HCT116 (cell line): ENCODE data around the gene RNF169. TPM values are rescaled to one million over a fixed set of nuclear protein-coding genes. Genes with fewer than 3 reads are reported as not detected.

Experiments used
- ATAC-seq: fragments of 200-7000 bp; cut with Tn5 transposase; 2 replicates; pipeline ENCODE4 v1.9.1; 2020; ENCODE audit warnings: mild to moderate bottlenecking, moderate library complexity
- BruUV-seq: library from RNA; stranded (reverse); fragments of 400-500 nt; replicated peaks from 2 replicates; lab custom pipeline; 2021; lab: Mats Ljungman, UMichigan
- CTCF ChIA-PET: fragments of 300-600 bp; sonication (Branson Sonifier 250); formaldehyde crosslinking; loops from one replicate; lab custom pipeline; 2021; ENCODE audit warnings: antibody characterized with exemption; lab: Charles Lee
- POLR2A ChIA-PET: fragments of 300-600, 350-600 bp; sonication (Branson Sonifier 250); formaldehyde crosslinking; loops from one replicate; lab custom pipeline; 2021; ENCODE audit warnings: antibody characterized with exemption; lab: Charles Lee
- RAD21 ChIA-PET, 2 experiments: fragments of 300-600 bp; sonication (Branson Sonifier 250); formaldehyde crosslinking; loops; one replicate each; lab custom pipeline; 2023; ENCODE audit warnings: low total read pairs in 2 of 2; ENCODE audit not compliant: uncharacterized antibody in 2 of 2, unreplicated experiment in 2 of 2, low non-redundant PET in 1 of 2; lab: Charles Lee
- DNase-seq: peaks from one replicate; pipeline ENCODE4 v3.0.0-alpha.2; 2010; ENCODE audit warnings: low read depth, low spot score
- H2AFZ ChIP-seq: fragments of 200-600 bp; shearing (Covaris generic), sonication (generic); 2 replicates; pipeline ENCODE4 v1.6.1; 2017; ENCODE audit warnings: low read depth, mixed run types, mixed read lengths, antibody characterized with exemption, low read length; ENCODE audit not compliant: poor library complexity, severe bottlenecking
- H3K27ac ChIP-seq: 2 replicates; pipeline ENCODE4 v1.5.1; 2012; ENCODE audit warnings: low read depth, low read length
- H3K27me3 ChIP-seq: fragments of 200-600 bp; sonication (generic); 2 replicates; pipeline ENCODE4 v1.6.1; 2016; ENCODE audit warnings: mixed run types, low read length, mixed read lengths; ENCODE audit not compliant: insufficient read depth
- H3K36me3 ChIP-seq, 2 experiments: fragments of 200-500 bp in 1 of 2; fragments of 200-600 bp in 1 of 2; sonication (Bioruptor generic) in 1 of 2; sonication (generic) in 1 of 2; 2 replicates each; pipeline versions ENCODE4 v1.5.1 to v1.6.1; 2014 to 2016; ENCODE audit warnings: low read length in 2 of 2, inconsistent platforms in 1 of 2, mixed read lengths in 1 of 2, mixed run types in 1 of 2; ENCODE audit not compliant: insufficient read depth in 2 of 2, control insufficient read depth in 1 of 2
- H3K4me1 ChIP-seq, 2 experiments: fragments of 200-600 bp in 1 of 2; sonication (generic) in 1 of 2; 2 replicates each; pipeline versions ENCODE4 v1.5.1 to v1.6.1; 2012 to 2017; ENCODE audit warnings: low read length in 2 of 2, inconsistent platforms in 1 of 2, mild to moderate bottlenecking in 1 of 2, mixed read lengths in 1 of 2, mixed run types in 1 of 2, moderate library complexity in 1 of 2; ENCODE audit not compliant: insufficient read depth in 2 of 2, control insufficient read depth in 1 of 2
- H3K4me2 ChIP-seq: fragments of 200-600 bp; sonication (generic); 2 replicates; pipeline ENCODE4 v1.6.1; 2017; ENCODE audit warnings: mixed run types, low read length, mixed read lengths
- H3K4me3 ChIP-seq, 2 experiments: fragments of 200-600 bp in 1 of 2; sonication (generic) in 1 of 2; replicated peaks in 1 of 2; 2 replicates each; pipeline ENCODE4 v1.5.1; 2011 to 2016; ENCODE audit warnings: low read length in 2 of 2, control low read depth in 1 of 2, low read depth in 1 of 2, mild to moderate bottlenecking in 1 of 2, mixed read lengths in 1 of 2, mixed run types in 1 of 2
- H3K79me2 ChIP-seq: fragments of 200-600 bp; sonication (generic); 2 replicates; pipeline ENCODE4 v1.6.1; 2017; ENCODE audit warnings: mild to moderate bottlenecking, mixed run types, low read length, moderate library complexity, mixed read lengths; ENCODE audit not compliant: insufficient read depth
- H3K9ac ChIP-seq: fragments of 200-600 bp; sonication (generic); 2 replicates; pipeline ENCODE4 v1.6.1; 2016; ENCODE audit warnings: low read length, mixed read lengths
- H3K9me2 ChIP-seq: fragments of 200-600 bp; sonication (generic), shearing (Covaris generic); 2 replicates; pipeline ENCODE4 v1.6.1; 2017; ENCODE audit warnings: mixed run types, mild to moderate bottlenecking, moderate library complexity; ENCODE audit not compliant: insufficient read depth
- H3K9me3 ChIP-seq, 2 experiments: fragments of 200-500 bp in 1 of 2; fragments of 200-600 bp in 1 of 2; sonication (Bioruptor generic) in 1 of 2; sonication (generic) in 1 of 2; 2 replicates each; pipeline ENCODE4 v1.6.1; 2014 to 2017; ENCODE audit warnings: low read length in 2 of 2, mixed read lengths in 2 of 2, inconsistent platforms in 1 of 2, low read depth in 1 of 2, mild to moderate bottlenecking in 1 of 2, mixed run types in 1 of 2, moderate library complexity in 1 of 2; ENCODE audit not compliant: control insufficient read depth in 1 of 2, insufficient read depth in 1 of 2
- H4K20me1 ChIP-seq: fragments of 200-600 bp; sonication (generic), shearing (Covaris generic); 2 replicates; pipeline ENCODE4 v1.6.1; 2017; ENCODE audit warnings: mixed run types, mild to moderate bottlenecking, moderate library complexity; ENCODE audit not compliant: insufficient read depth
- ATF3 ChIP-seq: IDR thresholded peaks from 2 replicates; pipeline ENCODE4 v1.6.1; 2012
- CBX3 ChIP-seq: IDR thresholded peaks from 2 replicates; pipeline ENCODE4 v1.6.1; 2012; ENCODE audit warnings: low read depth
- CEBPB ChIP-seq: IDR thresholded peaks from 2 replicates; pipeline ENCODE4 v1.6.1; 2012; ENCODE audit warnings: low read depth
- CTCF ChIP-seq, 3 experiments: fragments of 200-600 bp in 1 of 3; sonication (generic) in 1 of 3; IDR thresholded peaks in 2 of 3; conservative IDR thresholded peaks in 1 of 3; 2 replicates each; pipeline ENCODE4 v1.5.1; 2012 to 2017; ENCODE audit warnings: low read depth in 2 of 3, low read length in 2 of 3, antibody characterized with exemption in 1 of 3, borderline replicate concordance in 1 of 3, control low read depth in 1 of 3, mild to moderate bottlenecking in 1 of 3, mixed read lengths in 1 of 3, mixed run types in 1 of 3, moderate library complexity in 1 of 3; ENCODE audit not compliant: insufficient read depth in 1 of 3
- EGR1 ChIP-seq: IDR thresholded peaks from 2 replicates; pipeline ENCODE4 v1.6.1; 2012; ENCODE audit warnings: low read depth
- ELF1 ChIP-seq: IDR thresholded peaks from 2 replicates; pipeline ENCODE4 v1.6.1; 2012; ENCODE audit warnings: low read depth, borderline replicate concordance
- EZH2 ChIP-seq: fragments of 200-600 bp; sonication (generic); IDR thresholded peaks from 2 replicates; pipeline ENCODE4 v1.6.1; 2017; ENCODE audit warnings: antibody characterized with exemption, mixed run types
- EZH2phosphoT487 ChIP-seq: fragments of 200-600 bp; IDR thresholded peaks from 2 replicates; pipeline ENCODE4 v1.6.1; 2018; ENCODE audit warnings: antibody characterized with exemption, borderline replicate concordance
- FOSL1 ChIP-seq: IDR thresholded peaks from 2 replicates; pipeline ENCODE4 v1.6.1; 2012; ENCODE audit warnings: low read depth
- JUND ChIP-seq: IDR thresholded peaks from 2 replicates; pipeline ENCODE4 v1.6.1; 2012
- MAX ChIP-seq: IDR thresholded peaks from 2 replicates; pipeline ENCODE4 v1.6.1; 2012
- POLR2A ChIP-seq: IDR thresholded peaks from 2 replicates; pipeline ENCODE4 v1.7.0; 2011; ENCODE audit warnings: borderline replicate concordance; ENCODE audit not compliant: insufficient read depth, insufficient read length; ENCODE audit errors: extremely low read depth
- POLR2AphosphoS5 ChIP-seq: IDR thresholded peaks from 2 replicates; pipeline ENCODE4 v1.6.1; 2011; ENCODE audit warnings: mild to moderate bottlenecking, low read depth, low read length, moderate library complexity
- REST ChIP-seq: IDR thresholded peaks from 2 replicates; pipeline ENCODE4 v1.6.1; 2012; ENCODE audit warnings: low read depth
- SIN3A ChIP-seq: IDR thresholded peaks from 2 replicates; pipeline ENCODE4 v1.6.1; 2012; ENCODE audit warnings: low read depth
- SP1 ChIP-seq: IDR thresholded peaks from 2 replicates; pipeline ENCODE4 v1.6.1; 2012; ENCODE audit warnings: low read depth
- TCF7L2 ChIP-seq: IDR thresholded peaks from 2 replicates; pipeline ENCODE4 v1.7.0; 2011; ENCODE audit warnings: borderline replicate concordance, inconsistent platforms; ENCODE audit not compliant: insufficient read depth, insufficient read length; ENCODE audit errors: extremely low read depth
- YY1 ChIP-seq: IDR thresholded peaks from 2 replicates; pipeline ENCODE4 v1.6.1; 2011; ENCODE audit warnings: low read length, low read depth, moderate library complexity, mild to moderate bottlenecking; ENCODE audit not compliant: insufficient replicate concordance; ENCODE audit errors: extremely low read depth
- ZBTB33 ChIP-seq: IDR thresholded peaks from 2 replicates; pipeline ENCODE4 v1.6.1; 2011; ENCODE audit warnings: mild to moderate bottlenecking, low read length, moderate library complexity; ENCODE audit not compliant: insufficient replicate concordance; ENCODE audit errors: extremely low read depth
- ZFX ChIP-seq: fragments of 450-650 bp; IDR thresholded peaks from 2 replicates; pipeline ENCODE4 v1.6.1; 2017
- intact Hi-C: fragments of 100-400 bp; cut with micrococcal nuclease; formaldehyde crosslinking; loops from 2 replicates; pipeline ENCODE4 v1.10.0; 2022
- total RNA-seq: library from RNA; stranded (reverse); gene quantifications from one replicate; pipeline ENCODE4 v1.2.1, GENCODE V29; 2021; ENCODE audit not compliant: unreplicated experiment

RNF169 gene
- total RNA-seq, 1 experiment from 2014 or later: 22.5 TPM

GRCh38 chr11:74707182-74707581 is 41.5 kb upstream of the RNF169 start:
- no peak overlapping the region for H2AFZ ChIP-seq
- no peak overlapping the region for H3K4me3 ChIP-seq
- H3K9me2 ChIP-seq: no peaks in the 10 kb centered on the region
- no peak overlapping the region for H3K27ac ChIP-seq
- ATAC-seq (no peak), DNase-seq (no peak)
- RAD21 ChIA-PET: no interaction called here
- intact Hi-C loops: no loop called here
- H4K20me1 ChIP-seq: no peaks in the 10 kb centered on the region
- no peaks in the 10 kb centered on the region for H3K36me3 ChIP-seq
- TF ChIP-seq REST: no peak
- no peak for TF ChIP-seq TCF7L2
- no peak for TF ChIP-seq EGR1
- TF ChIP-seq YY1: no peak
- no peak for TF ChIP-seq EZH2phosphoT487
- no peak for TF ChIP-seq ZFX
- no peak for TF ChIP-seq FOSL1
- TF ChIP-seq ZBTB33: no peak
- no peak for TF ChIP-seq JUND
- no peak for TF ChIP-seq EZH2
- no peak for TF ChIP-seq POLR2A
- TF ChIP-seq ELF1: no peak
- no peak for TF ChIP-seq CBX3
- no peak for TF ChIP-seq SP1
- no peak for TF ChIP-seq POLR2AphosphoS5
- no peak for TF ChIP-seq SIN3A
- TF ChIP-seq CTCF (IDR thresholded peaks at IDR 0.05 in 2 of 3, conservative IDR thresholded peaks at IDR 0.05 in 1 of 3; ENCODE audit: borderline replicate concordance in 1 of 3, insufficient read depth in 1 of 3, low read depth in 2 of 3, low read length in 2 of 3): no peak
- TF ChIP-seq CEBPB: no peak
- no peak for TF ChIP-seq ATF3
- no peak for TF ChIP-seq MAX
- POLR2A ChIA-PET: no interaction called here
- no TSS peak for BruUV-seq
- no peak overlapping the region for H3K4me2 ChIP-seq
- H3K9me3 ChIP-seq: no peaks in the 10 kb centered on the region
- peaks cover 0 to 5% of the 10 kb centered on the region in 2 experiments; a peak in 1 of 4 replicates for H3K4me1 ChIP-seq
- H3K27me3 ChIP-seq: no peaks in the 10 kb centered on the region
- CTCF ChIA-PET: no interaction called here
- no peak overlapping the region for H3K9ac ChIP-seq
- H3K79me2 ChIP-seq: no peaks in the 10 kb centered on the region
